Colonic mucosa (tissue), 4 donors: ENCODE data around the gene SLC12A7. TPM values are rescaled to one million over a fixed set of nuclear protein-coding genes. Genes with fewer than 3 reads are reported as not detected.

Experiments
- DNase-seq: peaks from one replicate; pipeline ENCODE4 v3.0.0-alpha.2; 2020
- H3K27ac ChIP-seq: fragments of 200-600 bp; one replicate; pipeline ENCODE4 v1.8.0; 2021
- H3K27me3 ChIP-seq: fragments of 200-600 bp; one replicate; pipeline ENCODE4 v1.8.0; 2021
- H3K36me3 ChIP-seq: fragments of 200-600 bp; one replicate; pipeline ENCODE4 v1.8.0; 2021
- H3K4me1 ChIP-seq: fragments of 200-600 bp; one replicate; pipeline ENCODE4 v1.8.0; 2021; ENCODE audit warnings: mild to moderate bottlenecking
- H3K4me3 ChIP-seq: fragments of 200-600 bp; one replicate; pipeline ENCODE4 v1.8.0; 2021
- H3K9ac ChIP-seq, 2 donors: one replicate each; pipeline ENCODE4 v1.7.0; 2013; ENCODE audit warnings: control low read depth in 2 of 2, low read depth in 2 of 2, low read length in 2 of 2
- H3K9me3 ChIP-seq: fragments of 200-600 bp; one replicate; pipeline ENCODE4 v1.8.0; 2021
- intact Hi-C: fragments of 100-400 bp; cut with DNase I; formaldehyde crosslinking; loops from one replicate; pipeline ENCODE4 v1.14.1; 2022
- total RNA-seq, 2 donors: library from RNA; stranded (reverse); fragmentation: NEBNext Ultra II Directional in 1 of 2; extraction: Animal tissue kit (Norgen Biotek cat#: 25700) in 1 of 2; gene quantifications; one replicate each; pipeline ENCODE4 v1.2.1, GENCODE V29; 2021
- TF ChIP-seq, protein P1 (sequence below): fragments of 200-600 bp; IDR thresholded peaks from one replicate; pipeline ENCODE4 v1.8.0; 2022; ENCODE audit warnings: antibody characterized with exemption, mild to moderate bottlenecking
- donor health status: healthy.
- donor health status: DM: no; HTN: no; CAD: no.
- donor health status: DM: no; HTN: no; CAD: no.

Gene SLC12A7
- total RNA-seq, 2 donors from 2014 or later, result 64.6 to 81.2 TPM

DNA sequence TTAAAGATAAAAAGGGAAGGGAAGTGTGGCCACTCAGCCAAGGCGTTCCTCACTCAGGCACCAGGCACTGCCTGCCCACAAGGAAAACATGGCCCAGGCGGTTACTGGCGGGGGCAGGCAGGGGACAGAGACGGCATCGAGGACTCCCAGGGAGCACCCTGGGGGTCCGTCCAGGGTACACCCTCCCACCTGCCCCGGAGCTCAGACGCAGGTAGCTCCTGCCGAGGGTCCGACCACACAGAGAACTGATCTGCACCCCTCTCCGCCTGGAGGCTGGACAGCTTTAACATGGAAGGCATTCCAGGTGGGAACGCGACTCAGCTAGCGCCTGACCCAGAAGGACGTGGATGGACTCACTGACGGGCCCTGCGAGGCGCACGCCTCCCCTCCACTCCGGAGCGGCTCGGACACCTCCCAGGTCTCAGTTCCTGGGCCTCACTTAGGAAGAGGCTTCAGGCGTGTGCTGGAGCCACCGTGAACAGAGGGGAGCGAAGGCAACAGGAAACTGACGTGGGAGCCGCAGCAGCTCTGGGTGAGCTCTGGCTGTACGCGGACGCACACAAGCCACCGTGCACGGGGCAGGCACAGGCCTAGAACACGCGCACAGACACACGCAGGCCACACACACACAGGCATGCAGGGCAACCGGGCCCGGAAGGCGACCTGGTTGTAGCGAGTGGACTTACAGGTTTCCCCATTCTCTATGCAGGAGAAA is 55.8 kb downstream of the SLC12A7 start:
- no peaks in the 10 kb centered on the region for H3K9me3 ChIP-seq
- DNase-seq, result no peak
- peaks cover 4% of the 10 kb centered on the region for H3K36me3 ChIP-seq
- TF ChIP-seq, protein P1, sequence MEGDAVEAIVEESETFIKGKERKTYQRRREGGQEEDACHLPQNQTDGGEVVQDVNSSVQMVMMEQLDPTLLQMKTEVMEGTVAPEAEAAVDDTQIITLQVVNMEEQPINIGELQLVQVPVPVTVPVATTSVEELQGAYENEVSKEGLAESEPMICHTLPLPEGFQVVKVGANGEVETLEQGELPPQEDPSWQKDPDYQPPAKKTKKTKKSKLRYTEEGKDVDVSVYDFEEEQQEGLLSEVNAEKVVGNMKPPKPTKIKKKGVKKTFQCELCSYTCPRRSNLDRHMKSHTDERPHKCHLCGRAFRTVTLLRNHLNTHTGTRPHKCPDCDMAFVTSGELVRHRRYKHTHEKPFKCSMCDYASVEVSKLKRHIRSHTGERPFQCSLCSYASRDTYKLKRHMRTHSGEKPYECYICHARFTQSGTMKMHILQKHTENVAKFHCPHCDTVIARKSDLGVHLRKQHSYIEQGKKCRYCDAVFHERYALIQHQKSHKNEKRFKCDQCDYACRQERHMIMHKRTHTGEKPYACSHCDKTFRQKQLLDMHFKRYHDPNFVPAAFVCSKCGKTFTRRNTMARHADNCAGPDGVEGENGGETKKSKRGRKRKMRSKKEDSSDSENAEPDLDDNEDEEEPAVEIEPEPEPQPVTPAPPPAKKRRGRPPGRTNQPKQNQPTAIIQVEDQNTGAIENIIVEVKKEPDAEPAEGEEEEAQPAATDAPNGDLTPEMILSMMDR, result no peak
- H3K4me3 ChIP-seq, result no peak overlapping the region
- intact Hi-C loops, result no loop called here
- no peaks in the 10 kb centered on the region for H3K4me1 ChIP-seq
- H3K9ac ChIP-seq, result no peak overlapping the region
- H3K27me3 ChIP-seq, result no peaks in the 10 kb centered on the region
- H3K27ac ChIP-seq, result no peak overlapping the region

DNA sequence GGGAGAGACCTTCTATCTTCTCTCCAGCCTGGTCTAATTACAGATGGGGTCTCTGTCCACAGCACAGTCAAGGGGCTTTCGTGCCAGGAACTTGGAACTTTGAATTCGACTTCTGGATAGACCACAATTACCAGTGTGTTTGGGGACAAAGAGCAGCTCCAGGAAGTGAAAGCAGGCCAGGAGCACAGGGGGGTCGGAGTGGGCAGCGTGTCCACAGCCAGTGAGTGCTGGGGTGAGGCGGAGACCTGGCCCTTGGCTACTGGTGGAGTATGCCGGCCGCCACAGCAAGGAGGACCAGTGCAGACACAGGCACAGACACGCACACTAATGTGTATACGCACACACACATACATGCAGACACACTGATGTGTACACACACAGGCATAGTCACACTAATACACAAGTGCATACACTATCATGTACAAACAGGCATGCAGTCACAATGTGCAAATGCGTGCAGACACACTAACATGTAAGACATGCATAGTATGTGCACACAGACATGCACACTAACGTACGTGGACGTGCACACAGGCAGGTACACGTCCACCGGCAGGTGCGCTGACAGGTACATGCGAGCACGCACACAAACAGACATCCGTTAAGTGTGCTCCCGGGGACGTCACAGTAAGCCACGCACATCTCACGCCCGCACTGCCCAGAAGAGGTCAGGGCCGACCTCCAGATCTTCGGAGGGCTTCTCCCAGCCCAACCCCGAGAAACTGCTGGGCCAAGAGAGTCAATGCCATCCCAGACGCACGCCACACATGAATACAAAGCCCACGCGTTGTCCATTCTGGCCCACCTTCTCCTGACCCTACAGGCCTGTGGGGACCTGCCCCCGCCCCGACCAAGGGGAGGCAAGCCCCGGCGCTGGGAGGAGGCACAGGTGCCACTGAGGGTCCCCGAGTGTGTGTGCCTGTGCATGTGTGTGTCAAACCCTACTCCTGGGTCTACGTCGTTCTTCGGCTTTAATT is 56.8 kb downstream of the SLC12A7 start:
- no peak overlapping the region for H3K4me3 ChIP-seq
- H3K9ac ChIP-seq, result no peak overlapping the region
- intact Hi-C loops, result no loop called here
- no peak overlapping the region for H3K27ac ChIP-seq
- no peaks in the 10 kb centered on the region for H3K27me3 ChIP-seq
- H3K4me1 ChIP-seq, result no peaks in the 10 kb centered on the region
- DNase-seq, result no peak
- no peaks in the 10 kb centered on the region for H3K9me3 ChIP-seq
- peaks cover 4% of the 10 kb centered on the region for H3K36me3 ChIP-seq
- TF ChIP-seq, protein P1, result no peak

DNA sequence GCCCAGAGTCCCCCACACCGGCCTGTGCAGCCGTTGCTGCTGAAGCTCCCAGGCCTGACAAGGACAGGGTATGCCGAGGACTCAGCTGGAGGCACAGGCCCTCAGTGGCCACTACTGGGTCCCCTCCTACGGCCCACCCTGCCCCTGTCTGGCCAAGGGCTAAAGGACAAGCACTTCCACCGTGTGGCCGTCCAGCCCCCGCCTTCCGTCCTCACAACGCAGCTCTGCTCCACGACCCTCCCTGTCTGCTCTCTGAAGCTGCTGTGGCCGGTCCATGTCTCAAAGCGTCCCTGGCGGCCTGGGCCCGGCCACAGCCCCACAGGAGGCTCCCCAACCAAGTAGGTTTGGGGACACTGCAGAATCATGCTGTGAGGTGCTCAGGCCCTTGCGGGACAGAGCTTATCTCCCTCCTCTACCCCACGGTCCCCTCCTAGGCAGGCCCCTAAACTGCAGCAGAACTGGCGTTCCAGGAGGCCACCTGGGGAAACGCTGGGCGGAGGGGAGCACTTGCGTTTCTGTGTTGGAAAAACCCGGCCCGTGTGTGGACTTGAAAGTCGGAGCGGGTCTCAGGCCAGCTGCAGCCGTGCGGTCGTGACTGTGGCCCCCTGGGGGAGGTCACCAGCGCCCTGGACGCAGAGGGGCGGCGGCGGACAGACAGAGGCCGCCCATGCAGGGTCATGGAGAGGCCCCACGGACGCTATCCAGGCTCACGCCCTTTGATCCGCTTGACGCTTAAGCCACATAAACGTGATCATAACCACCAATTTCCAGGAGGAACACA is 57.7 kb downstream of the SLC12A7 start:
- DNase-seq, result no peak
- Histone ChIP-seq H3K4me1 (no peaks in the 10 kb centered on the region), H3K36me3 (peaks cover 4% of the 10 kb centered on the region), H3K4me3 (no peak overlapping the region), H3K27ac (no peak overlapping the region), H3K27me3 (no peaks in the 10 kb centered on the region), H3K9me3 (no peaks in the 10 kb centered on the region), H3K9ac (no peak overlapping the region)
- intact Hi-C loops, result no loop called here
- TF ChIP-seq, protein P1, result no peak

DNA sequence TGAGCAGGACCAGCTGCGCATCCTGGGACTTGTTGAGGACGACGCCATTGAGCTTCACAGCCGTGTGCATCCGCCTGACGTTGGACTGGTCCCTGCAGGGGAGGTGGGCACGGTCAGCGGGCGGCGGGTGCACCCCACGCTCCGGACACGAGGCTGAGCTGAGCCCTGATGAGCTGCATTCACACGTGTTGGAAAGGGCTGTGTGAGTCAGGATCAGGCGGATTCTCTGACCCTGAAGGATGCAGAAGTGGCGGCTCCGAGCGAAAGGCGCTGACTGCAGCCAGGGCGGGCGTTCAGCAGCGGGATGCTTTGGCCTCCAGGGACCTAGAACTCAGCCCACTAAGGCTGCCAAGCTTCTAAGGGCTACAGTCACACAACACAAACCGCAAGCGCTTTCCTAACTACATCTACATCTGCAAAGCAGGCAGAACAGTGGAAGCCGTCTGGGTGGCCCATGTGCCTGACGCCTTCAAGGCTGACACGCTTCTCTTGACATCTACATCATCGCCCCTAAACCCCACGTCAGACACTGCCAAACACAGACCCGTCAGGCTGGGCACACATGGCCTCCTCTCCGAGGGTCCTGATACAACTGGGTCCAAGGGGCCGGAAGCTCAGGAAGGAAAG is 58.4 kb downstream of the SLC12A7 start:
- H3K4me1 ChIP-seq, result no peaks in the 10 kb centered on the region
- no peaks in the 10 kb centered on the region for H3K9me3 ChIP-seq
- H3K36me3 ChIP-seq, result peaks cover 4% of the 10 kb centered on the region
- H3K27me3 ChIP-seq, result no peaks in the 10 kb centered on the region
- no peak overlapping the region for H3K4me3 ChIP-seq
- TF ChIP-seq, protein P1, result no peak
- H3K9ac ChIP-seq, result no peak overlapping the region
- intact Hi-C loops, result no loop called here
- H3K27ac ChIP-seq, result no peak overlapping the region
- DNase-seq, result no peak
